GM06990 (cell line): ENCODE results near the gene PKD1L1.
A peak's percentile ranks its signal among the peaks of the same experiment; 100 is the strongest.
"Not testable (repeated sequence)": the region's sequence is repeated elsewhere in the genome, so short reads cannot be mapped to it uniquely, and the experiment has no call there.

Experiments
- DNase-seq: peaks from one replicate; pipeline ENCODE4 v3.0.0-alpha.2; 2011; ENCODE audit not compliant: insufficient read length; ENCODE audit errors: extremely low read depth
- H3K27me3 ChIP-seq: replicated peaks from 2 replicates; pipeline ENCODE4 v1.6.0; 2011; ENCODE audit warnings: low read length; ENCODE audit not compliant: control insufficient read depth, insufficient read depth
- H3K36me3 ChIP-seq: 2 replicates; pipeline ENCODE4 v1.5.1; 2011; ENCODE audit warnings: low read length; ENCODE audit not compliant: control insufficient read depth, insufficient read depth
- H3K4me3 ChIP-seq: replicated peaks from 2 replicates; pipeline ENCODE4 v1.5.1; 2011; ENCODE audit warnings: low read depth, mild to moderate bottlenecking, control low read depth, low read length
- CTCF ChIP-seq: IDR thresholded peaks from 2 replicates; pipeline ENCODE4 v1.5.1; 2011; ENCODE audit warnings: low read length, control low read depth, mild to moderate bottlenecking, inconsistent platforms; ENCODE audit not compliant: insufficient read depth, poor library complexity, severe bottlenecking

The PKD1L1 gene

GRCh38 chr7:47794016-47794415 lies 154.2 kb downstream of the PKD1L1 start:
- no peak for TF ChIP-seq CTCF
- no peaks in the 10 kb centered on the region for H3K27me3 ChIP-seq
- H3K36me3 ChIP-seq, result no peaks in the 10 kb centered on the region
- DNase-seq, result no peak
- no peak overlapping the region for H3K4me3 ChIP-seq

- not testable (repeated sequence) for H3K36me3 ChIP-seq, DNase-seq, H3K27me3 ChIP-seq, H3K4me3 ChIP-seq
These were observed 155.1 kb downstream of the PKD1L1 start for GRCh38 chr7:47793186-47793585.

GRCh38 chr7:47792521-47793121 lies 155.6 kb downstream of the PKD1L1 start:
- TF ChIP-seq CTCF, result peak; percentile 45
- no peak overlapping the region for H3K4me3 ChIP-seq
- H3K27me3 ChIP-seq, result no peaks in the 10 kb centered on the region
- no peak for DNase-seq
- no peaks in the 10 kb centered on the region for H3K36me3 ChIP-seq

GRCh38 chr7:47791682-47792081 lies 156.6 kb downstream of the PKD1L1 start:
- Histone ChIP-seq H3K27me3 (no peaks in the 10 kb centered on the region), H3K36me3 (no peaks in the 10 kb centered on the region), H3K4me3 (no peak overlapping the region)
- no peak for DNase-seq
- TF ChIP-seq CTCF, result no peak

- DNase-seq, result no peak
- Histone ChIP-seq H3K27me3 (no peaks in the 10 kb centered on the region), H3K36me3 (no peaks in the 10 kb centered on the region), H3K4me3 (no peak overlapping the region)
- no peak for TF ChIP-seq CTCF
These were observed 160.2 kb downstream of the PKD1L1 start for GRCh38 chr7:47788083-47788482.

- no peak for DNase-seq
- no peaks in the 10 kb centered on the region for H3K36me3 ChIP-seq
- TF ChIP-seq CTCF, result no peak
- no peak overlapping the region for H3K4me3 ChIP-seq
- H3K27me3 ChIP-seq, result no peaks in the 10 kb centered on the region
These were observed 160.8 kb downstream of the PKD1L1 start for GRCh38 chr7:47787249-47788069.
